ENCODE results near the gene POU4F3. TPM values are rescaled to one million over a fixed set of nuclear protein-coding genes. Genes with fewer than 3 reads are reported as not detected.

The POU4F3 gene
- total and polyA plus RNA-seq, 2 of the 8 experiments (the other 6 are each of a cell fraction or from before 2014, with no cell fraction given): 0.09 TPM; not detected in 1

DNA sequence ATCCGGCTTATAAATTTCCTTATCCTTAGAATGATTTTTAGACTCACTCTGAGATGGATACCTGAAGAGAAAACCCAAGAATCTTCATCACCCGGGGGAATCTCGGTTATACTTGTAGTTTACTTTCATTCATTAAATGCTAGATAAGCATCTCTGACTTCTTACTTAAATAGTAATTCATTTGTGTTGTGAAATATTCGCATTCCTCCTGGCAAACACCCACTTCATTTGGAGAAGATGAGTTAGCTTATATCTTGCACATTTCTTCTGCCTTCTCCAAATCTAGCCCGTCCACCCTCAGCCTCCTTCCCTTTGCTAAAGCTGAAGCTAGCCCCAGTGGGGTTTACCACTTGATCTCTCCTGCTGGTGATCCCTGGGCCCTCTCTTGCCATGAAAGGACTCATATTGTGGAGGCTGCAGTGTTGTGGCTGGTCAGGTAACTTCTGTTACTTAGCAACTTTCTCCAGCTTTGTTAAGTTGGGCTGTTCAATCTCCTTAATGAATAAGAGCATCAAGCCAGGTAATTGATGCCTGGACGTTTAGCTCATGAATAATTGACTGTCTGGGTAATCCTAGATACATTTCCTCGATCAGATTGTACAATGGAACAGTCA, 11.3 kb upstream of the POU4F3 start:
- Histone ChIP-seq H3K23me2 (ENCODE audit: low read depth, low read length) (0 out of 2 replicates have a peak, but pooled peaks cover 2% of the 10 kb centered on the region), H2AK5ac (ENCODE audit: low read depth, low read length) (no peak overlapping the region), H3K4ac (replicated peaks; ENCODE audit: insufficient read length, low read depth, low read length) (no peak overlapping the region), H4K91ac (replicated peaks; ENCODE audit: insufficient read length, low read length) (no peak overlapping the region), H3K36me3 (ENCODE audit: control insufficient read depth in 2 of 4, insufficient read depth in 4 of 4, low read length in 3 of 4) (no peaks in the 10 kb centered on the region), H2BK120ac (replicated peaks; ENCODE audit: low read depth, low read length) (no peak overlapping the region), H3K27ac (ENCODE audit: low read depth, low read length) (no peak overlapping the region), H2BK12ac (ENCODE audit: low read depth, low read length) (no peak overlapping the region), H3K9me3 (ENCODE audit: insufficient read depth in 2 of 2, low read depth in 1 of 2, low read length in 1 of 2) (no peaks in the 10 kb centered on the region), H4K20me1 (replicated peaks in 1 of 2; ENCODE audit: control insufficient read depth in 1 of 2, insufficient read depth in 2 of 2, low read length in 2 of 2) (no peaks in the 10 kb centered on the region), H3K18ac (ENCODE audit: extremely low read depth, low read length) (no peak overlapping the region), H3K4me1 (replicated peaks in 1 of 4; ENCODE audit: control insufficient read depth in 3 of 4, insufficient read depth in 4 of 4, low read length in 3 of 4) (peaks cover 0 to 6% (median 6%) of the 10 kb centered on the region in 4 experiments; a peak in 3 of 7 replicates), H3K4me2 (ENCODE audit: insufficient read depth in 1 of 2, low read depth in 2 of 2, low read length in 2 of 2) (no peak overlapping the region), H2AFZ (ENCODE audit: low read length) (no peak overlapping the region), H3K56ac (replicated peaks; ENCODE audit: insufficient read length, low read depth, low read length) (no peak overlapping the region), H3K79me2 (ENCODE audit: control insufficient read depth in 1 of 2, insufficient read depth in 2 of 2, low read length in 2 of 2) (no peaks in the 10 kb centered on the region), H2BK5ac (ENCODE audit: low read depth, low read length) (no peak overlapping the region), H3K23ac (ENCODE audit: insufficient read length) (no peak overlapping the region), H2BK20ac (ENCODE audit: low read length) (no peak overlapping the region), H3K4me3 (ENCODE audit: extremely low read depth in 1 of 4, insufficient read depth in 2 of 4, low read depth in 3 of 4, low read length in 4 of 4) (no peak overlapping the region), H3K9ac (replicated peaks in 1 of 4; ENCODE audit: extremely low read depth in 1 of 4, low read depth in 3 of 4, low read length in 3 of 4) (no peak overlapping the region), H2BK15ac (ENCODE audit: low read length) (no peak overlapping the region), H4K8ac (ENCODE audit: extremely low read depth, insufficient read depth, low read length) (no peak overlapping the region), H4K5ac (ENCODE audit: insufficient read length, low read depth, low read length) (no peak overlapping the region), H3K27me3 (replicated peaks in 1 of 4; ENCODE audit: control insufficient read depth in 3 of 4, extremely low read depth in 1 of 4, insufficient read depth in 3 of 4, low read length in 3 of 4) (peaks cover 3 to 13% (median 7%) of the 10 kb centered on the region in 4 experiments), H3K14ac (ENCODE audit: insufficient read length) (no peak overlapping the region), H3K79me1 (ENCODE audit: low read depth, low read length) (no peaks in the 10 kb centered on the region)
- DNase-seq (ENCODE audit: low read depth in 1 of 2, low spot score in 2 of 2) (no peak), FAIRE-seq (no peak)
- 87% methylated on average over 7 of the region's 7 CpGs; no CpG with 5 or more reads in 1 of the 2 experiments for WGBS, 2 experiments (ENCODE audit: extremely low coverage in 1 of 2, insufficient coverage in 1 of 2, insufficient read length in 1 of 2, insufficient replicate concordance in 2 of 2, low coverage in 1 of 2, low lambda C conversion rate in 2 of 2, missing lambda C conversion rate in 1 of 2)
- ChIA-PET POLR2A (ENCODE audit: partially characterized antibody) (no interaction called here), CTCF (ENCODE audit: partially characterized antibody) (interaction anchor here (0.7 to 1.8 kb wide), 8 partner anchors 17 to 100 kb away, joined by 3 to 7 read pairs (median 4); no protein-coding TSS in a partner anchor)
- TF ChIP-seq TAF1 (IDR thresholded peaks at IDR 0.05; ENCODE audit: low read depth, low read length) (no peak), RFX5 (IDR thresholded peaks at IDR 0.05; ENCODE audit: borderline replicate concordance, low read depth, low read length) (no peak), EP300 (IDR thresholded peaks at IDR 0.05; ENCODE audit: borderline replicate concordance in 1 of 2, low read depth in 2 of 2, low read length in 2 of 2) (no peak), POU5F1 (IDR thresholded peaks at IDR 0.05; ENCODE audit: low read depth, low read length) (no peak), TBP (IDR thresholded peaks at IDR 0.05; ENCODE audit: low read depth, low read length) (no peak), JUN (IDR thresholded peaks at IDR 0.05; ENCODE audit: low read depth, low read length) (no peak), NANOG (IDR thresholded peaks at IDR 0.05; ENCODE audit: insufficient read depth, low read depth, low read length, poor library complexity, severe bottlenecking) (no peak), RNF2 (IDR thresholded peaks at IDR 0.05; ENCODE audit: borderline replicate concordance, low read depth, low read length, missing control alignments, poor library complexity, severe bottlenecking) (no peak), FOSL1 (IDR thresholded peaks at IDR 0.05; ENCODE audit: insufficient read depth, low read depth, low read length) (no peak), RBBP5 (IDR thresholded peaks at IDR 0.05; ENCODE audit: borderline replicate concordance, low read depth, low read length) (no peak), ASH2L (IDR thresholded peaks at IDR 0.05; ENCODE audit: low read length) (no peak)

Data from H1 (cell line).